ENCODE data around the gene INTS11. TPM values are rescaled to one million over a fixed set of nuclear protein-coding genes. Genes with fewer than 3 reads are reported as not detected.
A peak's percentile ranks its signal among the peaks of the same experiment; 100 is the strongest.

INTS11 gene
- total RNA-seq, 1 experiment from 2014 or later: 161 TPM

GRCh38 chr1:1344655-1345361 is 20.3 kb upstream of the INTS11 start:
- ChIA-PET CTCF (interaction anchor here (1.3 kb wide), 1 partner anchor 30 kb away, joined by 3 read pairs; the partner anchor contains the start of gene AURKAIP1), RAD21 (ENCODE audit: low non-redundant PET in 1 of 2, low total read pairs in 2 of 2, uncharacterized antibody in 2 of 2, unreplicated experiment in 2 of 2) (no interaction called here), POLR2A (no interaction called here)
- Histone ChIP-seq H3K4me3 (replicated peaks in 1 of 2; ENCODE audit: low read depth in 1 of 2, low read length in 2 of 2) (peak overlapping the region; percentile 45 to 55), H3K9me2 (ENCODE audit: insufficient read depth) (no peaks in the 10 kb centered on the region), H3K9me3 (ENCODE audit: control insufficient read depth in 1 of 2, insufficient read depth in 1 of 2, low read depth in 1 of 2, low read length in 2 of 2) (no peaks in the 10 kb centered on the region), H3K4me2 (ENCODE audit: low read length) (peak overlapping the region; percentile 96), H3K9ac (ENCODE audit: low read length) (peak overlapping the region; percentile 76), H4K20me1 (ENCODE audit: insufficient read depth) (no peaks in the 10 kb centered on the region), H3K79me2 (ENCODE audit: insufficient read depth, low read length) (peaks cover 83% of the 10 kb centered on the region), H3K27me3 (ENCODE audit: insufficient read depth, low read length) (no peaks in the 10 kb centered on the region), H3K36me3 (ENCODE audit: control insufficient read depth in 1 of 2, insufficient read depth in 2 of 2, low read length in 2 of 2) (peaks cover 2 to 22% of the 10 kb centered on the region in 2 experiments; a peak in 3 of 4 replicates), H3K27ac (ENCODE audit: low read depth, low read length) (peak overlapping the region; percentile 100), H3K4me1 (ENCODE audit: control insufficient read depth in 1 of 2, insufficient read depth in 2 of 2, low read length in 2 of 2) (peaks cover 41 to 56% of the 10 kb centered on the region in 2 experiments), H2AFZ (ENCODE audit: low read depth, low read length, poor library complexity, severe bottlenecking) (no peak overlapping the region)
- peak; percentile 75 for ATAC-seq
- TF ChIP-seq SP1 (IDR thresholded peaks at IDR 0.05; ENCODE audit: low read depth) (no peak), POLR2AphosphoS5 (IDR thresholded peaks at IDR 0.05; ENCODE audit: low read depth, low read length) (peak; percentile 80), TCF7L2 (IDR thresholded peaks at IDR 0.05; ENCODE audit: borderline replicate concordance, extremely low read depth, insufficient read depth, insufficient read length) (peak; percentile 44), ZBTB33 (IDR thresholded peaks at IDR 0.05; ENCODE audit: extremely low read depth, insufficient replicate concordance, low read length) (peak; percentile 56), JUND (IDR thresholded peaks at IDR 0.05) (no peak), CTCF (IDR thresholded peaks at IDR 0.05 in 2 of 3, conservative IDR thresholded peaks at IDR 0.05 in 1 of 3; ENCODE audit: borderline replicate concordance in 1 of 3, insufficient read depth in 1 of 3, low read depth in 2 of 3, low read length in 2 of 3) (peak in 2 of 3 experiments; percentile 48 to 60; a peak in 4 of 6 replicates)
- BruUV-seq (replicated peaks): no TSS peak
- intact Hi-C loops (cut with micrococcal nuclease): loop anchor here (1.0 to 10.0 kb wide), 5 partner anchors 30 to 273 kb away; partner anchors contain the start of genes ACAP3, AURKAIP1, CCNL2 and MIB2
- DNase-seq (ENCODE audit: low read depth, low spot score): peak; percentile 95

All from HCT116 (cell line).